Measurements from ENCODE around the gene DVL1.

DNA sequence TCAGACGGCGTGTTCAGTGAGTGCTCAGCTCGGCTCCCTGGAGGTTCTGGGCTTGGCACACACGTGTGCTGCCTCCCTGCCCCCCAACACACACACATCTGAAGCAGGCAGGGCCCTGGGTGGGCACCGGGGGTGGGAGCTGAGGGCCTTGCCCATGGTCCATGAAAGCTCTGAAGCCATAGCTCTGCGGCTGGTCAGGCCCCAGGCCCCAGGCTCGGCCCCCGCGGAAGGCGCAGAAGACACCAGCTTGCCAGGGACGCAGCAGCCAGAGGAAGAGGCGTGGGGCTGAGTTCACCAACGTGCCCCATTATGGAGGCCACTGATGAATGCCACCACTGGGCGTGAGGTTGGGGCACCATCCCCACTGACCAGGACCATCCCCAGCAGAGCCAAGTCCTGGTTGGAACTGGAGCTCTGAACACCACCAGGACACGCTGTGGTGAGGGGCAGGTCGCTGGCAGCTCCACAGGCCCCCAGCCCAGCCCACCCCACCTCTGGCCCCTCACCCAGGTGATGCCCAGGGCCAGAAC is 21.6 kb upstream of the DVL1 start:
- TF ChIP-seq, protein P1, sequence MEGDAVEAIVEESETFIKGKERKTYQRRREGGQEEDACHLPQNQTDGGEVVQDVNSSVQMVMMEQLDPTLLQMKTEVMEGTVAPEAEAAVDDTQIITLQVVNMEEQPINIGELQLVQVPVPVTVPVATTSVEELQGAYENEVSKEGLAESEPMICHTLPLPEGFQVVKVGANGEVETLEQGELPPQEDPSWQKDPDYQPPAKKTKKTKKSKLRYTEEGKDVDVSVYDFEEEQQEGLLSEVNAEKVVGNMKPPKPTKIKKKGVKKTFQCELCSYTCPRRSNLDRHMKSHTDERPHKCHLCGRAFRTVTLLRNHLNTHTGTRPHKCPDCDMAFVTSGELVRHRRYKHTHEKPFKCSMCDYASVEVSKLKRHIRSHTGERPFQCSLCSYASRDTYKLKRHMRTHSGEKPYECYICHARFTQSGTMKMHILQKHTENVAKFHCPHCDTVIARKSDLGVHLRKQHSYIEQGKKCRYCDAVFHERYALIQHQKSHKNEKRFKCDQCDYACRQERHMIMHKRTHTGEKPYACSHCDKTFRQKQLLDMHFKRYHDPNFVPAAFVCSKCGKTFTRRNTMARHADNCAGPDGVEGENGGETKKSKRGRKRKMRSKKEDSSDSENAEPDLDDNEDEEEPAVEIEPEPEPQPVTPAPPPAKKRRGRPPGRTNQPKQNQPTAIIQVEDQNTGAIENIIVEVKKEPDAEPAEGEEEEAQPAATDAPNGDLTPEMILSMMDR (IDR thresholded peaks at IDR 0.05; ENCODE audit: insufficient read depth, low read depth, low read length), result no peak
- TF ChIP-seq EZH2 (IDR thresholded peaks at IDR 0.05; ENCODE audit: insufficient read depth, low read length), result no peak
